Measurements from ENCODE around the gene KIF20B. TPM values are rescaled to one million over a fixed set of nuclear protein-coding genes. Genes with fewer than 3 reads are reported as not detected.

The KIF20B gene
- total RNA-seq, 3 donors from 2014 or later: 3.3 to 5.6 (median 3.7) TPM

- intact Hi-C loops (cut with DNase I; ENCODE audit: low total_unique reads): no loop called here
Observed at GRCh38 chr10:89670926-89671325, 30.5 kb upstream of the KIF20B start.

GRCh38 chr10:89677341-89677740 is 24.0 kb upstream of the KIF20B start:
- intact Hi-C loops (cut with DNase I; ENCODE audit: low total_unique reads): no loop called here
- no peak overlapping the region for H3K4me3 ChIP-seq
- DNase-seq (ENCODE audit: low spot score in 2 of 2): no peak
- TF ChIP-seq CTCF (IDR thresholded peaks at IDR 0.05) (no peak), POLR2A (IDR thresholded peaks at IDR 0.05) (no peak), POLR2AphosphoS5 (IDR thresholded peaks at IDR 0.05) (no peak)
- H3K4me1 ChIP-seq: no peaks in the 10 kb centered on the region
- no peaks in the 10 kb centered on the region for H3K36me3 ChIP-seq
- no peak overlapping the region for H3K27ac ChIP-seq
- H3K9me3 ChIP-seq: no peaks in the 10 kb centered on the region
- no peaks in the 10 kb centered on the region for H3K27me3 ChIP-seq

More at GRCh38 chr10:89670926-89671325, 30.5 kb upstream of the KIF20B start:
- no peak overlapping the region for H3K4me3 ChIP-seq
- H3K27ac ChIP-seq: no peak overlapping the region
- H3K36me3 ChIP-seq: no peaks in the 10 kb centered on the region
- H3K9me3 ChIP-seq: no peaks in the 10 kb centered on the region
- no peaks in the 10 kb centered on the region for H3K27me3 ChIP-seq
- DNase-seq (ENCODE audit: low spot score in 2 of 2): no peak
- no peak for TF ChIP-seq CTCF (IDR thresholded peaks at IDR 0.05)
- H3K4me1 ChIP-seq: no peaks in the 10 kb centered on the region

GRCh38 chr10:89679986-89680385 is 21.4 kb upstream of the KIF20B start:
- intact Hi-C loops (cut with DNase I; ENCODE audit: low total_unique reads): no loop called here
- DNase-seq (ENCODE audit: low spot score in 2 of 2): no peak
- Histone ChIP-seq H3K27ac (no peak overlapping the region), H3K36me3 (no peaks in the 10 kb centered on the region), H3K27me3 (no peaks in the 10 kb centered on the region), H3K4me3 (no peak overlapping the region), H3K9me3 (no peaks in the 10 kb centered on the region), H3K4me1 (no peaks in the 10 kb centered on the region)
- TF ChIP-seq CTCF (IDR thresholded peaks at IDR 0.05) (no peak), POLR2AphosphoS5 (IDR thresholded peaks at IDR 0.05) (no peak), POLR2A (IDR thresholded peaks at IDR 0.05) (no peak)

GRCh38 chr10:89683883-89684282 is 17.5 kb upstream of the KIF20B start:
- DNase-seq (ENCODE audit: low spot score in 2 of 2): no peak
- TF ChIP-seq CTCF (IDR thresholded peaks at IDR 0.05) (no peak), POLR2AphosphoS5 (IDR thresholded peaks at IDR 0.05) (no peak), POLR2A (IDR thresholded peaks at IDR 0.05) (no peak)
- H3K36me3 ChIP-seq: no peaks in the 10 kb centered on the region
- H3K4me1 ChIP-seq: no peaks in the 10 kb centered on the region
- H3K9me3 ChIP-seq: no peaks in the 10 kb centered on the region
- no peak overlapping the region for H3K27ac ChIP-seq
- no peaks in the 10 kb centered on the region for H3K27me3 ChIP-seq
- intact Hi-C loops (cut with DNase I; ENCODE audit: low total_unique reads): no loop called here
- no peak overlapping the region for H3K4me3 ChIP-seq

- intact Hi-C loops (cut with DNase I; ENCODE audit: low total_unique reads): no loop called here
- no peaks in the 10 kb centered on the region for H3K4me1 ChIP-seq
- H3K36me3 ChIP-seq: no peaks in the 10 kb centered on the region
- TF ChIP-seq CTCF (IDR thresholded peaks at IDR 0.05): no peak
- no peak for TF ChIP-seq POLR2AphosphoS5 (IDR thresholded peaks at IDR 0.05)
- TF ChIP-seq POLR2A (IDR thresholded peaks at IDR 0.05): no peak
- no peak overlapping the region for H3K4me3 ChIP-seq
- H3K9me3 ChIP-seq: no peaks in the 10 kb centered on the region
- no peak overlapping the region for H3K27ac ChIP-seq
- no peaks in the 10 kb centered on the region for H3K27me3 ChIP-seq
- no peak for DNase-seq (ENCODE audit: low spot score in 2 of 2)
Observed at GRCh38 chr10:89684604-89685003, 16.8 kb upstream of the KIF20B start.
